SK-N-SH treated with all-trans-retinoic acid at 6 μM for 48 hours (cell line): Measurements from ENCODE around the gene TMEM51.

ENCODE experiments used
- CSDC2 ChIP-seq: fragments of 250-450 bp; sonication (Bioruptor Pico); IDR thresholded peaks from 2 replicates; pipeline ENCODE4 v1.5.0; 2020; ENCODE audit warnings: mild to moderate bottlenecking, moderate library complexity
- CSRNP3 ChIP-seq: fragments of 250-450 bp; sonication (Bioruptor Pico); IDR thresholded peaks from 2 replicates; pipeline ENCODE4 v1.5.1; 2021; ENCODE audit warnings: mild to moderate bottlenecking, moderate library complexity
- GLIS3 ChIP-seq: fragments of 250-450 bp; sonication (Bioruptor Pico); IDR thresholded peaks from 2 replicates; pipeline ENCODE4 v1.5.0; 2020; ENCODE audit warnings: mild to moderate bottlenecking, moderate library complexity
- ISL1 ChIP-seq: fragments of 250-450 bp; sonication (Bioruptor Pico); IDR thresholded peaks from 2 replicates; pipeline ENCODE4 v2.1.2; 2022; ENCODE audit warnings: mild to moderate bottlenecking, moderate library complexity
- PPARA ChIP-seq: fragments of 250-450 bp; sonication (Bioruptor Pico); IDR thresholded peaks from 2 replicates; pipeline ENCODE4 v1.5.0; 2020; ENCODE audit warnings: mild to moderate bottlenecking, borderline replicate concordance
- RARB ChIP-seq: fragments of 250-450 bp; sonication (Bioruptor Pico); IDR thresholded peaks from 2 replicates; pipeline ENCODE4 v1.8.0; 2021; ENCODE audit warnings: mild to moderate bottlenecking, moderate library complexity
- TSHZ2 ChIP-seq: fragments of 250-450 bp; sonication (Bioruptor Pico); IDR thresholded peaks from 2 replicates; pipeline ENCODE4 v1.5.0; 2020; ENCODE audit warnings: mild to moderate bottlenecking, moderate library complexity
- ZFP30 ChIP-seq: fragments of 450-650 bp; formaldehyde crosslinking; IDR thresholded peaks from 2 replicates; pipeline ENCODE4 v1.5.0; 2022; ENCODE audit warnings: mild to moderate bottlenecking, moderate library complexity
- TF ChIP-seq, protein P1 (sequence below): fragments of 250-450 bp; sonication (Bioruptor Pico); IDR thresholded peaks from 2 replicates; pipeline ENCODE4 v1.5.1; 2020; ENCODE audit warnings: low read depth, mild to moderate bottlenecking, moderate library complexity
- TF ChIP-seq, protein P2 (sequence below): fragments of 250-450 bp; sonication (Bioruptor Pico); IDR thresholded peaks from 2 replicates; pipeline ENCODE4 v1.8.0; 2020; ENCODE audit warnings: mild to moderate bottlenecking, moderate library complexity, borderline replicate concordance

GRCh38 chr1:15176120-15176519 lies 22.6 kb downstream of the TMEM51 start:
- TF ChIP-seq ZFP30 (CRISPR knock-in tag) (no peak), RARB (no peak), GLIS3 (CRISPR knock-in tag) (no peak), TSHZ2 (CRISPR knock-in tag) (no peak), ISL1 (no peak), CSDC2 (CRISPR knock-in tag) (no peak), PPARA (CRISPR knock-in tag) (no peak), CSRNP3 (CRISPR knock-in tag) (no peak)
- TF ChIP-seq, protein P1, sequence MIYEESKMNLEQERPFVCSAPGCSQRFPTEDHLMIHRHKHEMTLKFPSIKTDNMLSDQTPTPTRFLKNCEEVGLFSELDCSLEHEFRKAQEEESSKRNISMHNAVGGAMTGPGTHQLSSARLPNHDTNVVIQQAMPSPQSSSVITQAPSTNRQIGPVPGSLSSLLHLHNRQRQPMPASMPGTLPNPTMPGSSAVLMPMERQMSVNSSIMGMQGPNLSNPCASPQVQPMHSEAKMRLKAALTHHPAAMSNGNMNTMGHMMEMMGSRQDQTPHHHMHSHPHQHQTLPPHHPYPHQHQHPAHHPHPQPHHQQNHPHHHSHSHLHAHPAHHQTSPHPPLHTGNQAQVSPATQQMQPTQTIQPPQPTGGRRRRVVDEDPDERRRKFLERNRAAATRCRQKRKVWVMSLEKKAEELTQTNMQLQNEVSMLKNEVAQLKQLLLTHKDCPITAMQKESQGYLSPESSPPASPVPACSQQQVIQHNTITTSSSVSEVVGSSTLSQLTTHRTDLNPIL (CRISPR knock-in tag): no peak
- TF ChIP-seq, protein P2, sequence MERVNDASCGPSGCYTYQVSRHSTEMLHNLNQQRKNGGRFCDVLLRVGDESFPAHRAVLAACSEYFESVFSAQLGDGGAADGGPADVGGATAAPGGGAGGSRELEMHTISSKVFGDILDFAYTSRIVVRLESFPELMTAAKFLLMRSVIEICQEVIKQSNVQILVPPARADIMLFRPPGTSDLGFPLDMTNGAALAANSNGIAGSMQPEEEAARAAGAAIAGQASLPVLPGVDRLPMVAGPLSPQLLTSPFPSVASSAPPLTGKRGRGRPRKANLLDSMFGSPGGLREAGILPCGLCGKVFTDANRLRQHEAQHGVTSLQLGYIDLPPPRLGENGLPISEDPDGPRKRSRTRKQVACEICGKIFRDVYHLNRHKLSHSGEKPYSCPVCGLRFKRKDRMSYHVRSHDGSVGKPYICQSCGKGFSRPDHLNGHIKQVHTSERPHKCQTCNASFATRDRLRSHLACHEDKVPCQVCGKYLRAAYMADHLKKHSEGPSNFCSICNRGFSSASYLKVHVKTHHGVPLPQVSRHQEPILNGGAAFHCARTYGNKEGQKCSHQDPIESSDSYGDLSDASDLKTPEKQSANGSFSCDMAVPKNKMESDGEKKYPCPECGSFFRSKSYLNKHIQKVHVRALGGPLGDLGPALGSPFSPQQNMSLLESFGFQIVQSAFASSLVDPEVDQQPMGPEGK (CRISPR knock-in tag): no peak
